T-helper 2 cell treated with Interferon-gamma antibody and Interleukin-4, amounts not matched to agents 100 ng/mL and 5 ng/mL, for 36 hours (primary cell): ENCODE measurements around the gene TEN1. TPM values are rescaled to one million over a fixed set of nuclear protein-coding genes. Genes with fewer than 3 reads are reported as not detected.

Source experiments
- total RNA-seq: library from RNA; stranded (reverse); gene quantifications from 2 replicates; pipeline ENCODE4 v1.2.3, GENCODE V29; 2022

The TEN1 gene
- total RNA-seq, 1 donor from 2014 or later = 16.7 TPM

Other genes with a start within 250 kb of the TEN1 start
- gene GALK1, start 214.0 kb upstream of the TEN1 start, total RNA-seq = 47.6 and 52.9 TPM in 2 replicates
- gene UNK, start 194.4 kb upstream of the TEN1 start, total RNA-seq = 29.0 and 29.3 TPM in 2 replicates
- 206 and 210 TPM in 2 replicates for gene UNC13D, start 134.8 kb upstream of the TEN1 start, total RNA-seq
- gene WBP2, start 123.9 kb upstream of the TEN1 start, total RNA-seq = 61.9 and 66.3 TPM in 2 replicates
- gene TRIM47, start 100.7 kb upstream of the TEN1 start, total RNA-seq = 19.8 and 22.5 TPM in 2 replicates
- 38.3 and 41.1 TPM in 2 replicates for gene TRIM65, start 82.3 kb upstream of the TEN1 start, total RNA-seq
- 96.2 and 110 TPM in 2 replicates for gene MRPL38, start 74.4 kb upstream of the TEN1 start, total RNA-seq
- gene FBF1, start 38.2 kb upstream of the TEN1 start, total RNA-seq = 20.4 and 21.4 TPM in 2 replicates
- 29.0 and 29.4 TPM in 2 replicates for gene ACOX1, start 74 bp upstream of the TEN1 start, total RNA-seq
- gene CDK3, start 21.6 kb downstream of the TEN1 start, total RNA-seq = 6.7 and 9.8 TPM in 2 replicates
- 0.02 and 0.16 TPM in 2 replicates for gene EVPL, start 48.1 kb downstream of the TEN1 start, total RNA-seq
- 107 and 112 TPM in 2 replicates for gene SRP68, start 93.3 kb downstream of the TEN1 start, total RNA-seq
- 0.11 and 0.39 TPM in 2 replicates for gene GALR2, start 95.5 kb downstream of the TEN1 start, total RNA-seq
- 0.18 and 0.43 TPM in 2 replicates for gene ZACN, start 99.9 kb downstream of the TEN1 start, total RNA-seq
- 132 and 137 TPM in 2 replicates for gene EXOC7, start 124.5 kb downstream of the TEN1 start, total RNA-seq
- gene FOXJ1, start 162.0 kb downstream of the TEN1 start, total RNA-seq = 0.20 and 0.27 TPM in 2 replicates